CD14-positive monocyte (primary cell): ENCODE data around the gene GPC6. TPM values are rescaled to one million over a fixed set of nuclear protein-coding genes. Genes with fewer than 3 reads are reported as not detected.

ENCODE experiments used
- DNase-seq, 3 donors: peaks; one replicate each; pipeline ENCODE4 v3.0.0-alpha.2; 2011 to 2022
- H2AFZ ChIP-seq: 2 replicates; pipeline ENCODE4 v1.6.0; 2012; ENCODE audit warnings: mild to moderate bottlenecking, low read depth, low read length, inconsistent platforms; ENCODE audit not compliant: insufficient read depth, poor library complexity, severe bottlenecking
- H3K27ac ChIP-seq, 2 donors: 1 replicate in 1 of 2; 2 replicates in 1 of 2; pipeline ENCODE4 v1.5.1; 2012 to 2013; ENCODE audit warnings: low read length in 2 of 2, control low read depth in 1 of 2, inconsistent platforms in 1 of 2, low read depth in 1 of 2, mild to moderate bottlenecking in 1 of 2
- H3K27me3 ChIP-seq, 2 donors: one replicate each; pipeline versions ENCODE4 v1.6.0 to v1.6.1; 2011 to 2013; ENCODE audit warnings: low read length in 2 of 2; ENCODE audit not compliant: control insufficient read depth in 2 of 2, insufficient read depth in 2 of 2
- H3K36me3 ChIP-seq, 2 donors: replicated peaks in 1 of 2; 1 replicate in 1 of 2; 2 replicates in 1 of 2; pipeline versions ENCODE4 v1.5.1 to v1.6.1; 2012 to 2013; ENCODE audit warnings: low read length in 2 of 2, control low read depth in 1 of 2, inconsistent platforms in 1 of 2, mild to moderate bottlenecking in 1 of 2; ENCODE audit not compliant: insufficient read depth in 2 of 2, control insufficient read depth in 1 of 2
- H3K4me1 ChIP-seq, 2 donors: 1 replicate in 1 of 2; 2 replicates in 1 of 2; pipeline versions ENCODE4 v1.5.1 to v1.6.1; 2012 to 2013; ENCODE audit warnings: low read length in 2 of 2, control low read depth in 1 of 2, inconsistent platforms in 1 of 2, mild to moderate bottlenecking in 1 of 2, moderate library complexity in 1 of 2; ENCODE audit not compliant: insufficient read depth in 2 of 2, control insufficient read depth in 1 of 2
- H3K4me2 ChIP-seq: replicated peaks from 2 replicates; pipeline ENCODE3; 2012; ENCODE audit warnings: low read length, moderate library complexity, mild to moderate bottlenecking; ENCODE audit not compliant: poor library complexity, severe bottlenecking; ENCODE audit errors: extremely low read depth
- H3K4me3 ChIP-seq, 3 experiments: fragments of 200-600 bp in 1 of 3; sonication (generic) in 1 of 3; replicated peaks in 1 of 3; 1 replicate in 2 of 3; 2 replicates in 1 of 3; pipeline ENCODE4 v1.5.1; 2011 to 2013; ENCODE audit warnings: low read length in 3 of 3, mild to moderate bottlenecking in 3 of 3, control low read depth in 2 of 3, low read depth in 2 of 3, inconsistent platforms in 1 of 3, moderate library complexity in 1 of 3
- H3K79me2 ChIP-seq: 2 replicates; pipeline ENCODE4 v1.6.0; 2012; ENCODE audit warnings: mild to moderate bottlenecking, control low read depth, inconsistent platforms, low read length, moderate library complexity; ENCODE audit not compliant: insufficient read depth
- H3K9ac ChIP-seq: 2 replicates; pipeline ENCODE4 v1.6.0; 2017; ENCODE audit warnings: low read length, mild to moderate bottlenecking; ENCODE audit not compliant: insufficient read depth, poor library complexity, severe bottlenecking
- H3K9me3 ChIP-seq, 2 donors: replicated peaks in 1 of 2; 1 replicate in 1 of 2; 2 replicates in 1 of 2; pipeline versions ENCODE4 v1.5.1 to v1.6.1; 2012 to 2013; ENCODE audit warnings: low read length in 2 of 2, control low read depth in 1 of 2; ENCODE audit not compliant: control insufficient read depth in 1 of 2, insufficient read depth in 1 of 2
- H4K20me1 ChIP-seq: 2 replicates; pipeline ENCODE4 v1.6.0; 2012; ENCODE audit warnings: mild to moderate bottlenecking, low read length, control low read depth, moderate library complexity; ENCODE audit not compliant: insufficient read depth
- H3K27ac Mint-ChIP-seq, 7 donors: one replicate each; pipeline ENCODE4 v1.8.0; 2020; ENCODE audit warnings: mild to moderate bottlenecking in 7 of 7, mixed read lengths in 7 of 7, moderate library complexity in 6 of 7, inconsistent platforms in 2 of 7
- H3K27me3 Mint-ChIP-seq, 3 donors: one replicate each; pipeline ENCODE4 v1.8.0; 2021 to 2022; ENCODE audit warnings: low read depth in 3 of 3, mild to moderate bottlenecking in 3 of 3, mixed read lengths in 3 of 3, moderate library complexity in 3 of 3, inconsistent platforms in 1 of 3
- H3K36me3 Mint-ChIP-seq, 2 donors: one replicate each; pipeline ENCODE4 v1.8.0; 2020; ENCODE audit warnings: mixed read lengths in 2 of 2, inconsistent platforms in 1 of 2, mild to moderate bottlenecking in 1 of 2
- H3K4me1 Mint-ChIP-seq: one replicate; pipeline ENCODE4 v1.8.0; 2020; ENCODE audit warnings: mild to moderate bottlenecking, mixed read lengths
- H3K4me3 Mint-ChIP-seq, 2 donors: one replicate each; pipeline ENCODE4 v1.8.0; 2020; ENCODE audit warnings: mild to moderate bottlenecking in 2 of 2, mixed read lengths in 2 of 2, moderate library complexity in 1 of 2
- H3K9me3 Mint-ChIP-seq, 7 donors: one replicate each; pipeline ENCODE4 v1.8.0; 2020 to 2022; ENCODE audit warnings: mixed read lengths in 7 of 7, mild to moderate bottlenecking in 6 of 7, moderate library complexity in 6 of 7, inconsistent platforms in 2 of 7
- CTCF ChIP-seq: fragments of 200-600 bp; IDR thresholded peaks from one replicate; pipeline ENCODE4 v1.8.0; 2022; ENCODE audit warnings: antibody characterized with exemption, mild to moderate bottlenecking
- WGBS: methylation state at CpG from one replicate; pipeline ENCODE4 v1.1.5; 2013; ENCODE audit warnings: missing lambda C conversion rate; ENCODE audit not compliant: insufficient coverage; 5-methylcytosine and 5-hydroxymethylcytosine counted together
- intact Hi-C, 2 donors: fragments of 100-400 bp; cut with micrococcal nuclease; formaldehyde crosslinking; loops; one replicate each; pipeline versions ENCODE4 v1.15.0 to v1.15.1; 2023
- polyA plus RNA-seq, 3 donors: library from polyadenylated mRNA; depleted of rRNA in 1 of 3; unstranded in 2 of 3; stranded (reverse) in 1 of 3; fragments of 300-500 nt in 2 of 3; fragments of >200 nt in 1 of 3; fragmentation: Illumina TruSeq in 2 of 3; gene quantifications; 1 replicate in 2 of 3; 2 replicates in 1 of 3; pipeline ENCODE4 v1.2.3, GENCODE V29; 2012 to 2021

The GPC6 gene
- polyA plus RNA-seq, 3 donors: not detected

- Histone ChIP-seq H3K4me3 (no peak overlapping the region), H3K27me3 (no peaks in the 10 kb centered on the region), H2AFZ (no peak overlapping the region), H3K36me3 (no peaks in the 10 kb centered on the region), H3K79me2 (no peaks in the 10 kb centered on the region), H3K4me2 (no peak overlapping the region), H3K9ac (no peak overlapping the region), H4K20me1 (no peaks in the 10 kb centered on the region), H3K4me1 (no peaks in the 10 kb centered on the region), H3K27ac (no peak overlapping the region), H3K9me3 (peaks cover 25 to 30% of the 10 kb centered on the region in 2 donors)
- Mint-ChIP-seq H3K27ac (no peak overlapping the region), H3K36me3 (no peaks in the 10 kb centered on the region), H3K4me1 (no peaks in the 10 kb centered on the region), H3K27me3 (no peaks in the 10 kb centered on the region), H3K9me3 (peaks cover 7 to 22% (median 14%) of the 10 kb centered on the region in 7 donors), H3K4me3 (no peak overlapping the region)
- no peak for DNase-seq
- no peak for TF ChIP-seq CTCF
- 100% methylated on average over 1 of the region's 5 CpGs for WGBS
- intact Hi-C loops: no loop called here
These were observed 247.0 kb downstream of the GPC6 start for GRCh38 chr13:93473441-93474270.

- no peaks in the 10 kb centered on the region for H3K4me1 Mint-ChIP-seq
- Histone ChIP-seq H3K79me2 (no peaks in the 10 kb centered on the region), H3K4me3 (no peak overlapping the region), H3K9ac (no peak overlapping the region), H3K4me2 (no peak overlapping the region), H3K9me3 (peaks cover 20 to 25% of the 10 kb centered on the region in 2 donors), H3K27ac (no peak overlapping the region), H3K27me3 (no peaks in the 10 kb centered on the region), H3K36me3 (no peaks in the 10 kb centered on the region), H2AFZ (no peak overlapping the region), H3K4me1 (no peaks in the 10 kb centered on the region), H4K20me1 (no peaks in the 10 kb centered on the region)
- no peak for DNase-seq
- no CpG with 5 or more reads among the region's 8 CpGs for WGBS
- intact Hi-C loops: no loop called here
- no peak for TF ChIP-seq CTCF
- no peak overlapping the region for H3K4me3 Mint-ChIP-seq
- no peak overlapping the region for H3K27ac Mint-ChIP-seq
- no peaks in the 10 kb centered on the region for H3K27me3 Mint-ChIP-seq
- H3K36me3 Mint-ChIP-seq: no peaks in the 10 kb centered on the region
- peaks cover 7 to 20% (median 14%) of the 10 kb centered on the region in 7 donors for H3K9me3 Mint-ChIP-seq
These were observed 249.6 kb downstream of the GPC6 start for GRCh38 chr13:93476175-93476574.
